ENCODE measurements around the gene SH3TC2. TPM values are rescaled to one million over a fixed set of nuclear protein-coding genes. Genes with fewer than 3 reads are reported as not detected.

Gene SH3TC2
- total and polyA plus RNA-seq, 8 donors, result 0.06 to 1.2 (median 0.27) TPM

DNA sequence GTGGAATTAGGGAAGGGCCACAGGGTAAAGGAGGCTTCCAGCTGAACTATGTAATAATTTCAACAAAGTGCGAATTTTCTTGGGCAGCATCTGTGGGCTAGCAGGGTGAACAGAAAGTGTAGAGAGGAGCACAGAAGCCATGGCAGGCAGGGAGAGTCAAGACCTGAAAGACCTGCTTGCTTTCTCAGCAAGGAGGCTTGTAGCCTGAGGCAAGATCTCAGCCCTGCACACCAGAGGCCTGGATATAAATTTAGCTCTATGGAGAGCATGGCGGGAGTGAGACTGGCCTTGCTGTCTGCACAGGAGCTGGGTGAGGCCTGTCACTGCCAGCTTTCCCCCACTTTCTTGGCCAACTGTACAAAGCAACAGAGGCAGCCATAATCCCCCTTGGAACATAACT lies 32.1 kb upstream of the SH3TC2 start:
- no peak for ATAC-seq
- TF ChIP-seq CTCF (IDR thresholded peaks at IDR 0.05), result no peak
- no peaks in the 10 kb centered on the region for H3K36me3 ChIP-seq
- H3K27me3 ChIP-seq, result no peaks in the 10 kb centered on the region
- H3K27ac ChIP-seq, result no peak overlapping the region
- FAIRE-seq, result no peak
- H3K4me3 ChIP-seq, result no peak overlapping the region
- H3K9me3 ChIP-seq, result no peaks in the 10 kb centered on the region
- no peaks in the 10 kb centered on the region for H3K4me1 ChIP-seq
- no peak for DNase-seq
- 87 to 93% methylated on average over 2 of the region's 2 CpGs for WGBS, 2 donors
- intact Hi-C loops (cut with DNase I), result no loop called here

- H3K27ac ChIP-seq, result no peak overlapping the region
- ATAC-seq (no peak), DNase-seq (no peak), FAIRE-seq (no peak)
- intact Hi-C loops (cut with DNase I), result no loop called here
- H3K4me1 ChIP-seq, result no peaks in the 10 kb centered on the region
- TF ChIP-seq CTCF (IDR thresholded peaks at IDR 0.05), result no peak
- no peak overlapping the region for H3K4me3 ChIP-seq
- no peaks in the 10 kb centered on the region for H3K36me3 ChIP-seq
- WGBS, 2 donors, result 37 to 47% methylated on average over 2 of the region's 2 CpGs
- H3K9me3 ChIP-seq, result no peaks in the 10 kb centered on the region
- H3K27me3 ChIP-seq, result no peaks in the 10 kb centered on the region
Observed at GRCh38 chr5:149093625-149094024, 30.8 kb upstream of the SH3TC2 start.

- Histone ChIP-seq H3K36me3 (no peaks in the 10 kb centered on the region), H3K27me3 (no peaks in the 10 kb centered on the region), H3K4me3 (no peak overlapping the region), H3K4me1 (no peaks in the 10 kb centered on the region), H3K27ac (no peak overlapping the region), H3K9me3 (no peaks in the 10 kb centered on the region)
- no peak for FAIRE-seq
- intact Hi-C loops (cut with DNase I), result no loop called here
- TF ChIP-seq CTCF (IDR thresholded peaks at IDR 0.05), result no peak
- no peak for DNase-seq
- WGBS, 2 donors, result 47 to 77% methylated on average over 2 of the region's 2 CpGs
- no peak for ATAC-seq
Observed at GRCh38 chr5:149089796-149090195, 26.9 kb upstream of the SH3TC2 start.

DNA sequence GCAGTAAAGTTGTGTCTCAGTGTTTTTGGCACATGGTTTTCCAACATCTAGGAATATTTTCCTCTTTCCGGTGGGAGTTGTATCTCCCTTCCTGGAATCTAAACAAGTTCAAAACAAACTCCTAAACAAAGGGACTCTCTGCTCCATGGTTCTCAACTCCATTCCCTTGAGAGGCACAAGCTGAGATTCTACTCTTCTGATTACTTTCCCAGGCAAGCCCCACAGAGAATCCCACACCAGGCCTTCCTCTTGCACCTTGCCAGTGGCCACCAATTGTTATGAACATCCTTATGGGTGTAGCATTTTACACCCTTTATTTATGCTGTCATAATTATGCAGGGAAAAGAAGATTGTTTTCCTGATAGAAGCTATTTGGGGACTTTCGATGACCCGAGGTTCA lies 25.8 kb upstream of the SH3TC2 start:
- TF ChIP-seq CTCF (IDR thresholded peaks at IDR 0.05), result no peak
- 77 to 83% methylated on average over 3 of the region's 3 CpGs for WGBS, 2 donors
- H3K27ac ChIP-seq, result no peak overlapping the region
- no peak for FAIRE-seq
- H3K4me3 ChIP-seq, result no peak overlapping the region
- no peaks in the 10 kb centered on the region for H3K9me3 ChIP-seq
- H3K36me3 ChIP-seq, result no peaks in the 10 kb centered on the region
- no peaks in the 10 kb centered on the region for H3K27me3 ChIP-seq
- intact Hi-C loops (cut with DNase I), result no loop called here
- ATAC-seq, result no peak
- H3K4me1 ChIP-seq, result no peaks in the 10 kb centered on the region
- no peak for DNase-seq

- no peak for FAIRE-seq
Observed at GRCh38 chr5:149083846-149084245, 21.0 kb upstream of the SH3TC2 start.

More at GRCh38 chr5:149083846-149084245, 21.0 kb upstream of the SH3TC2 start:
- 69 to 70% methylated on average over 5 of the region's 5 CpGs for WGBS, 2 donors
- Histone ChIP-seq H3K4me1 (no peaks in the 10 kb centered on the region), H3K36me3 (no peaks in the 10 kb centered on the region), H3K27me3 (no peaks in the 10 kb centered on the region), H3K4me3 (no peak overlapping the region), H3K9me3 (no peaks in the 10 kb centered on the region), H3K27ac (no peak overlapping the region)
- intact Hi-C loops (cut with DNase I), result no loop called here
- TF ChIP-seq CTCF (IDR thresholded peaks at IDR 0.05), result no peak
- DNase-seq (no peak), ATAC-seq (no peak)
